HG03575 (cell line): ENCODE results near the gene PLCH1.
"Not testable (repeated sequence)": the region's sequence is repeated elsewhere in the genome, so short reads cannot be mapped to it uniquely, and the experiment has no call there.

Source experiments
- ATAC-seq: cut with Tn5 transposase; IDR thresholded peaks from one replicate; pipeline ENCODE4 v1.9.1; 2021; ENCODE audit not compliant: unreplicated experiment, insufficient number of reproducible peaks, low FRiP score; ENCODE audit errors: extremely low read depth

PLCH1 gene

GRCh38 chr3:155412904-155413303 lies 332.0 kb downstream of the PLCH1 start:
- no peak for ATAC-seq

GRCh38 chr3:155411500-155412223 lies 333.2 kb downstream of the PLCH1 start:
- no peak for ATAC-seq

DNA sequence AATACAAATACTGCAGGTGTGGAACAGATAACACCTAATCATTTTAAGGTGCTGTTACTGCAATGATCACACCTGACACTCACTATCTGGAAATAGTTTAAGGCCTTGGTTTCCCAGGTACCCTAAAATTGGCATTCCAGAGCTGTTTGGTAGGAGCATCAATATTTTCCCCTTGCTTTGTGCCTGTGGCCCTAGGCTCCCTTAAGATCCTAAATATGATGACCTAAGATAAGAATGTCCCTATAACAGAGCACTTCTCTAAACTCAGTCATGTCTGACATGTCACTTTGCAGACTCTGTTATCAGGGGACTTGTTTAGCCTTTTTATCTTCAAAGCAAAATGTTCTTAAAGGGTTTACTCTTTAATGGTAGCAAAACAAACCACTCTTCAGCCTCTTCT lies 335.5 kb downstream of the PLCH1 start:
- no peak for ATAC-seq

DNA sequence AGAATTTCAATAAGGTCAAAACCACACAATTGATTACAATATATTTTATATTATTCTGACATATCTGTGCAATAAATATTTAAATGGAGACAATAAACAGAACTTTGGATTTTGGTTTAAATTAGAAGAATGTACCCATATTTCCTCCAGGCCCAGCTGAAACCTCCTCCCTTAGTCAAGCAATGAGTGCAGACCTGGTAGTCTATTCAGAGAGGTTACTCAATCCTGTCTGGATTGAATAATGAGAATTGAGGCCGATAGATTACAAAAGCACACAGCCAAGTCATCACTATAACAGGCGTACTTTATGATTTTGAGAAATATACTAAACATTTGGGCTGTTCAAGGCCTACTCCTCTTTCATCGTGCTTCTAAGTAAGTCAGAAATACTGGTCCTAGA lies 336.9 kb downstream of the PLCH1 start:
- ATAC-seq: no peak

- no peak for ATAC-seq
Measured at GRCh38 chr3:155407331-155407730, 337.5 kb downstream of the PLCH1 start.

GRCh38 chr3:155404486-155404885 lies 340.4 kb downstream of the PLCH1 start:
- no peak for ATAC-seq

DNA sequence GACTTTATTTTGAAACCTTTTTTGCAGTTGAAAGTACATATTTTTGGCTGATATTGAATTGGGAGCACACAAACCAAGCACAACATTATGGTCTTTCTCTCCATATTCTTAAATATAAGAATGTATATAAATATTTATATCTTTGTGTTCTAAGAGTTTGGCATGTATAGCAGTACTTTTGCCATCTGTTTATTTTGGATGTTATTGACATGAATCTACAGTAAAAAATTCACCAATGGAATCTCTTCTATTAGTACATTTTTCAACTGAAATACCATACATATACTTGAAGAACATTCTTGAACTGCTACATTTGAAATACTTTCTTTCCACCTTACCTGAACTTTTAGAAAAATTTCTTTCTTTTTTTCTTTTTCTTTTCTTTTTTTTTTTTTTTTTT lies 342.2 kb downstream of the PLCH1 start:
- no peak for ATAC-seq

DNA sequence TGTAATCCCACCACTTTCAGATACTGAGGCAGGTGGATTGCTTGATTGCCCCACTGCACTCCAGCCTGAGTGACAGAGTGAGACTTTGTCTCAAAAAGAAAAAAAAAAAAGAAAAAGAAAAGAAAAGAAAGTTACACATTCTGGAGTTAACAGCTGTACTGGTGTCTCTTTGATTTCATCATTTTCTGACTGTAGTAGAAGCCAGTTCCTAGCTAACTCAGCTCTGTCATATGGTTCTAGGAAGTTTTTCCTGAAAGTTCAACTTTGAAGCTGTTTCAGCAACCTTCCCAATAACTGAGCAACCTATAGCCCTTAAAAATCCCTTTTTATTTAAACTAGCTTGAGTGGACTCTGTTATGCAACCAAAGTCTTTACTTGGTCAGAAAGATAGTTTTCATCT lies 346.8 kb downstream of the PLCH1 start:
- no peak for ATAC-seq

DNA sequence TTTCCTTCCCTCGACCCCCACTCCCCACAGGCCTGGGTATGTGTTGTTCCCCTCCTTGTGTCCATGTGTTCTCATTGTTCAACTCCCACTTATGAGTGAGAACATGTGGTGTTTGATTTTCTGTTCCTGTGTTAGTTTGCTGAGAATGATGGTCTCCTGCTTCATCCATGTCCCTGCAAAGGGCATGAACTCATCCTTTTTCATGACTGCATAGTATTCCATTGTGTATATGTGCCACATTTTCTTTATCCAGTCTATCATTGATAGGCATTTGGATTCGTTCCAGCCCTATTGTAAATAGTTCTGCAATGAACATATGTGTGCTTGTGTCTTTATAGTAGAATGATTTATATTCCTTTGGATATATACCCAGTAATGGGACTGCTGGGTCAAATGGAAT lies 350.0 kb downstream of the PLCH1 start:
- not testable (repeated sequence) for ATAC-seq

- no peak for ATAC-seq
Measured at GRCh38 chr3:155394240-155394639, 350.6 kb downstream of the PLCH1 start.

GRCh38 chr3:155393316-155393715 lies 351.6 kb downstream of the PLCH1 start:
- no peak for ATAC-seq

- no peak for ATAC-seq
Measured at GRCh38 chr3:155392138-155392537, 352.7 kb downstream of the PLCH1 start.

DNA sequence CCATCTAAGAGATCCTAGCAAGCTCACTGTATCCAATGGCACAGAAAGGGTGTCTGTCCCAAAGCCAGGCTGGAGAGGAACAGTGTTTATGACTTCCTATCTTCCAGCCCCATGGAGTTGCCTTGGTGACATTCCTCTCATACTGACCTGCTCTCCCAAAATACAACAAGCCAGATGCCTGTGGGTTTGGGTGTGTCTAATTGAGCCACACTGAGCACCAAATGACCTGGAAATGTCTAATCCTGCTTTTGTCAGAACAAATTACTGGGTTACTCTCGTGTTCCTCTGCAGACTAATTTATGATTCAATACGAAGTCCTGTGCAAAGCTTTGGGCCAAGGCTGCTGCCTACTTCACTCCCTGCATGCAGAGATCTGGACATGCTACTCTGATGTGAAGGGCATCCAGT lies 353.3 kb downstream of the PLCH1 start:
- ATAC-seq: no peak

- ATAC-seq: no peak
Measured at GRCh38 chr3:155391104-155391503, 353.8 kb downstream of the PLCH1 start.

DNA sequence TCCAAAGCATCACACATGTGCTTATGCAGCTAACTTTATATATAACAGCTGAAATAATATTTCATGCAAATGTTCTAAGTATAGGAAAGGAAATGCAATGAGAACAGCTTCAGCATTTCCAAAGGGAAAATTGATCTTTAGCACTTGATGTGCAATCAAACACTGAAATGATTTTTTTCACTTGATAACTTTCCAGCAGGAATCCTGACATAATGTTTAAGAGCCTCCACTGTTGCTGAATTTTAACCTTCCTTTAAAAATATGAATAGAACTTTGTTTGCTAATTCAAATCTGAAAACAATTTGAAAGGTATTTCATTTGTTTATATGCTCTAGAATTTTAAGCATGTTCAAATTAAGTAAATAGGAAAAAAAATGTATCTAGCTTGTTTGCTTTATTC lies 354.5 kb downstream of the PLCH1 start:
- ATAC-seq: no peak

- no peak for ATAC-seq
Measured at GRCh38 chr3:155388417-155388816, 356.5 kb downstream of the PLCH1 start.

GRCh38 chr3:155387571-155387970 lies 357.3 kb downstream of the PLCH1 start:
- ATAC-seq: no peak

DNA sequence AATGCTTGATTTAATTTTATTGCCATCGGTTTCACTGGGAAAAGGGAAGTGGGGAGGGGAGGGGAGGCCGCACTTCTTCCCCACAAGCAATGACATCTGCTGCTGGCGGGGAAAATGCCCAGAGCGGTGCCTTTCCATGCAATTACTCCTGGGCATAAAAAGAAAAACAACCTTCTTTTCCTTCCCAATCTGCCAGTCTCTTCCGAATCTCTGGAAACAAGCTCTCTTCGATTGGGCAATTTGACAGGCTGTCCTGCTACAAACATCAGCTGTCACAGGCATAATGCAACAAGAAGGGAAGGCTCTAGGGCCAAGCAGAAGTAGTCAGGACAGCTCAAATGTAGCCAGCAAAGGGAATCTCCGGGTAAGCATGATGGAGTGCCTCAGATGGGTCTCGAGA lies 358.0 kb downstream of the PLCH1 start:
- no peak for ATAC-seq

GRCh38 chr3:155385896-155386625 lies 358.8 kb downstream of the PLCH1 start:
- ATAC-seq: no peak

GRCh38 chr3:155382396-155383042 lies 362.4 kb downstream of the PLCH1 start:
- ATAC-seq: no peak
